IMR-90 (cell line): ENCODE data around the gene KDM4B. TPM values are rescaled to one million over a fixed set of nuclear protein-coding genes. Genes with fewer than 3 reads are reported as not detected.

Experiments used
- ATAC-seq: fragments of 200-7000 bp; cut with Tn5 transposase; 2 replicates; pipeline ENCODE4 v1.9.1; 2020; ENCODE audit warnings: low read depth, mild to moderate bottlenecking, moderate library complexity
- BruUV-seq: library from RNA; stranded (reverse); fragments of 400-500 nt; replicated peaks from 2 replicates; lab custom pipeline; 2021; lab: Mats Ljungman, UMichigan
- CTCF ChIA-PET: fragments of 300-600 bp; formaldehyde crosslinking; extraction: SDS; loops from one replicate; lab custom pipeline; 2021; ENCODE audit warnings: antibody characterized with exemption; lab: Yijun Ruan, JAX
- POLR2A ChIA-PET: fragments of 300-600 bp; sonication (Branson Sonifier 250); formaldehyde crosslinking; loops from one replicate; lab custom pipeline; 2022; ENCODE audit warnings: antibody characterized with exemption; ENCODE audit not compliant: unreplicated experiment; lab: Charles Lee
- DNase-seq: peaks from one replicate; pipeline ENCODE4 v3.0.0; 2013
- H2AFZ ChIP-seq: replicated peaks from 2 replicates; pipeline ENCODE3; 2013; ENCODE audit warnings: low read length, mild to moderate bottlenecking; ENCODE audit not compliant: poor library complexity
- H2AK5ac ChIP-seq: 2 replicates; pipeline ENCODE4 v1.6.1; 2013; ENCODE audit warnings: low read depth, low read length, inconsistent platforms
- H2AK9ac ChIP-seq: replicated peaks from 2 replicates; pipeline ENCODE3; 2013; ENCODE audit warnings: mild to moderate bottlenecking, low read depth, low read length, moderate library complexity; ENCODE audit not compliant: poor library complexity
- H2BK120ac ChIP-seq: 2 replicates; pipeline ENCODE4 v1.6.1; 2013; ENCODE audit warnings: low read depth, low read length, inconsistent platforms
- H2BK15ac ChIP-seq: 3 replicates; pipeline ENCODE4 v1.6.1; 2013; ENCODE audit warnings: low read depth, low read length, inconsistent platforms
- H2BK20ac ChIP-seq: 2 replicates; pipeline ENCODE4 v1.6.1; 2013; ENCODE audit warnings: low read depth, mild to moderate bottlenecking, inconsistent platforms, low read length, moderate library complexity
- H2BK5ac ChIP-seq: 2 replicates; pipeline ENCODE4 v1.6.1; 2013; ENCODE audit warnings: mild to moderate bottlenecking, low read depth, low read length, inconsistent platforms; ENCODE audit not compliant: poor library complexity, severe bottlenecking
- H3K14ac ChIP-seq: replicated peaks from 2 replicates; pipeline ENCODE4 v1.6.1; 2013; ENCODE audit warnings: low read depth, low read length, inconsistent platforms
- H3K18ac ChIP-seq: 2 replicates; pipeline ENCODE4 v1.6.1; 2013; ENCODE audit warnings: low read depth, low read length, control low read depth
- H3K23ac ChIP-seq: 2 replicates; pipeline ENCODE4 v1.6.1; 2013; ENCODE audit warnings: low read depth, low read length, inconsistent platforms
- H3K27ac ChIP-seq: 2 replicates; pipeline ENCODE4 v1.5.1; 2013; ENCODE audit warnings: mild to moderate bottlenecking, control low read depth, low read length; ENCODE audit not compliant: insufficient read depth
- H3K27me3 ChIP-seq: 2 replicates; pipeline ENCODE4 v1.6.1; 2013; ENCODE audit warnings: low read length; ENCODE audit not compliant: control insufficient read depth, insufficient read depth
- H3K36me3 ChIP-seq: 2 replicates; pipeline ENCODE4 v1.6.1; 2013; ENCODE audit warnings: low read length, mixed read lengths; ENCODE audit not compliant: control insufficient read depth, insufficient read depth
- H3K4ac ChIP-seq: 2 replicates; pipeline ENCODE4 v1.6.1; 2013; ENCODE audit warnings: low read depth, low read length, inconsistent platforms
- H3K4me1 ChIP-seq: 2 replicates; pipeline ENCODE4 v1.6.1; 2013; ENCODE audit warnings: low read length, mixed read lengths; ENCODE audit not compliant: control insufficient read depth, insufficient read depth
- H3K4me2 ChIP-seq: 2 replicates; pipeline ENCODE4 v1.6.1; 2013; ENCODE audit warnings: low read depth, mild to moderate bottlenecking, control low read depth, low read length, moderate library complexity
- H3K4me3 ChIP-seq: 2 replicates; pipeline ENCODE4 v1.5.1; 2013; ENCODE audit warnings: low read depth, mild to moderate bottlenecking, control low read depth, low read length, moderate library complexity; ENCODE audit not compliant: insufficient read depth
- H3K56ac ChIP-seq: 2 replicates; pipeline ENCODE4 v1.6.1; 2013; ENCODE audit warnings: low read length, inconsistent platforms; ENCODE audit not compliant: insufficient read depth; ENCODE audit errors: extremely low read depth
- H3K79me1 ChIP-seq, 2 experiments: 2 replicates each; pipeline ENCODE4 v1.6.1; 2013; ENCODE audit warnings: low read length in 2 of 2, inconsistent platforms in 1 of 2, low read depth in 1 of 2
- H3K9ac ChIP-seq: 2 replicates; pipeline ENCODE4 v1.6.1; 2013; ENCODE audit warnings: low read depth, low read length, control low read depth
- H3K9me1 ChIP-seq: 2 replicates; pipeline ENCODE4 v1.6.1; 2013; ENCODE audit warnings: low read length, inconsistent platforms; ENCODE audit not compliant: insufficient read depth
- H3K9me3 ChIP-seq: 2 replicates; pipeline ENCODE4 v1.6.1; 2013; ENCODE audit warnings: low read length; ENCODE audit not compliant: control insufficient read depth, insufficient read depth
- H4K20me1 ChIP-seq: 2 replicates; pipeline ENCODE4 v1.6.1; 2013; ENCODE audit warnings: low read length, inconsistent platforms; ENCODE audit not compliant: insufficient read depth
- H4K5ac ChIP-seq: 2 replicates; pipeline ENCODE4 v1.6.1; 2013; ENCODE audit warnings: mild to moderate bottlenecking, low read depth, low read length, control low read depth
- H4K8ac ChIP-seq, 2 experiments: 2 replicates each; pipeline ENCODE4 v1.6.1; 2013; ENCODE audit warnings: low read depth in 2 of 2, low read length in 2 of 2, control low read depth in 1 of 2, inconsistent platforms in 1 of 2
- H4K91ac ChIP-seq: 2 replicates; pipeline ENCODE4 v1.6.1; 2013; ENCODE audit warnings: low read depth, low read length, inconsistent platforms; ENCODE audit not compliant: insufficient read depth
- BHLHE40 ChIP-seq: fragments of 150-350 bp; IDR thresholded peaks from 2 replicates; pipeline ENCODE4 v1.6.1; 2016; ENCODE audit warnings: mild to moderate bottlenecking, low read depth, low read length
- CEBPB ChIP-seq: IDR thresholded peaks from 2 replicates; pipeline ENCODE4 v1.6.1; 2012; ENCODE audit warnings: low read depth, low read length, improper control_type of control experiment
- CHD1 ChIP-seq: IDR thresholded peaks from 2 replicates; pipeline ENCODE4 v1.6.1; 2012; ENCODE audit warnings: low read depth, low read length, improper control_type of control experiment
- FOS ChIP-seq: fragments of 150-350 bp; IDR thresholded peaks from 2 replicates; pipeline ENCODE4 v1.6.1; 2016; ENCODE audit warnings: low read depth, low read length
- NFE2L2 ChIP-seq: fragments of 150-350 bp; IDR thresholded peaks from 2 replicates; pipeline ENCODE4 v1.6.1; 2016; ENCODE audit warnings: low read depth, mild to moderate bottlenecking, low read length
- USF2 ChIP-seq: fragments of 150-350 bp; IDR thresholded peaks from 2 replicates; pipeline ENCODE4 v1.6.1; 2017; ENCODE audit warnings: mild to moderate bottlenecking, antibody characterized with exemption, low read length, low read depth
- WGBS, 2 experiments: methylation state at CpG; one replicate each; pipeline versions ENCODE4 v1.1.5 to v1.1.7; 2013; ENCODE audit warnings: missing lambda C conversion rate in 2 of 2; ENCODE audit not compliant: insufficient read length in 1 of 2; ENCODE audit errors: extremely low coverage in 2 of 2; 5-methylcytosine and 5-hydroxymethylcytosine counted together
- dilution Hi-C: fragments of 300-500 bp; cut with HindIII; formaldehyde crosslinking; loops from one replicate; pipeline ENCODE4 v1.14.3; 2018; ENCODE audit warnings: low sequenced_read_pairs; ENCODE audit not compliant: unreplicated experiment
- in situ Hi-C: fragments of 300-500 bp; cut with MboI; formaldehyde crosslinking; loops from 3 replicates; pipeline ENCODE4 v1.14.3; 2019; ENCODE audit warnings: low sequenced_read_pairs, inconsistent platforms, mixed read lengths
- intact Hi-C: fragments of 100-400 bp; cut with micrococcal nuclease; formaldehyde crosslinking; loops from 2 replicates; pipeline ENCODE4 v1.10.0; 2022
- polyA plus RNA-seq, 3 experiments: library from polyadenylated mRNA; depleted of rRNA; stranded (reverse); fragments of >200 nt; gene quantifications; 2 replicates each; pipeline ENCODE4 v1.2.3, GENCODE V29; 2012; ENCODE audit warnings: low replicate concordance in 1 of 3
- total RNA-seq: library from RNA; depleted of rRNA; stranded (reverse); fragments of >200 nt; gene quantifications from 2 replicates; pipeline ENCODE4 v1.2.3, GENCODE V29; 2012

Gene KDM4B
- total and polyA plus RNA-seq, 2 of the 4 experiments (the other 2 are of a cell fraction): 5.0 to 17.9 TPM

- peaks cover 16 to 49% of the 10 kb centered on the region in 2 experiments for H3K79me1 ChIP-seq
- no peak for ATAC-seq
- H2AK9ac ChIP-seq: no peak overlapping the region
- H4K8ac ChIP-seq: no peak overlapping the region
- BruUV-seq: no TSS peak
- no peak overlapping the region for H3K4ac ChIP-seq
- POLR2A ChIA-PET: no interaction called here
- H3K9me3 ChIP-seq: peaks cover 10% of the 10 kb centered on the region
- dilution Hi-C loops: no loop called here
- H3K4me1 ChIP-seq: no peaks in the 10 kb centered on the region
- no peaks in the 10 kb centered on the region for H3K27me3 ChIP-seq
- CTCF ChIA-PET: no interaction called here
- H2BK5ac ChIP-seq: no peak overlapping the region
- H2BK15ac ChIP-seq: no peak overlapping the region
- intact Hi-C loops: no loop called here
- in situ Hi-C loops: no loop called here
- peaks cover 51% of the 10 kb centered on the region for H3K36me3 ChIP-seq
- H3K18ac ChIP-seq: no peak overlapping the region
- no peak for DNase-seq
- no peak overlapping the region for H2AFZ ChIP-seq
- no peak overlapping the region for H2AK5ac ChIP-seq
- no peak overlapping the region for H2BK120ac ChIP-seq
- no peak overlapping the region for H4K5ac ChIP-seq
- no peak overlapping the region for H3K9ac ChIP-seq
- TF ChIP-seq FOS: no peak
- TF ChIP-seq CHD1: no peak
- TF ChIP-seq BHLHE40: no peak
- TF ChIP-seq USF2: no peak
- no peak for TF ChIP-seq CEBPB
- TF ChIP-seq NFE2L2: no peak
- H4K91ac ChIP-seq: no peak overlapping the region
- no peak overlapping the region for H3K27ac ChIP-seq
- H3K4me2 ChIP-seq: no peak overlapping the region
- H3K4me3 ChIP-seq: no peak overlapping the region
- H3K56ac ChIP-seq: no peak overlapping the region
- H4K20me1 ChIP-seq: peaks cover 35% of the 10 kb centered on the region
- no peak overlapping the region for H2BK20ac ChIP-seq
- no peak overlapping the region for H3K23ac ChIP-seq
- H3K14ac ChIP-seq: no peak overlapping the region
- peaks cover 2% of the 10 kb centered on the region; the same call in 1 of the 2 replicates for H3K9me1 ChIP-seq
- WGBS, 2 experiments: 98% methylated on average over 11 of the region's 24 CpGs; no CpG with 5 or more reads in 1 of the 2 experiments
These were observed 96.8 kb downstream of the KDM4B start for GRCh38 chr19:5065663-5066093.
